ENCODE data around the gene OLFM3. TPM values are rescaled to one million over a fixed set of nuclear protein-coding genes. Genes with fewer than 3 reads are reported as not detected.

The OLFM3 gene
- total and polyA plus RNA-seq, 2 donors (not counting 3 experiments of a cell fraction or from before 2014, with no cell fraction given) = not detected

GRCh38 chr1:101841824-101842223 lies 154.9 kb downstream of the OLFM3 start:
- H3K4me3 ChIP-seq (replicated peaks in 1 of 3; ENCODE audit: insufficient read depth in 1 of 3, low read depth in 1 of 3, low read length in 3 of 3) = no peak overlapping the region
- H3K9ac ChIP-seq (replicated peaks; ENCODE audit: extremely low read depth, insufficient read depth, low read length) = no peak overlapping the region
- H3K4me1 ChIP-seq (ENCODE audit: control insufficient read depth, extremely low read depth, insufficient read depth, low read length) = no peaks in the 10 kb centered on the region
- intact Hi-C loops (cut with micrococcal nuclease) = no loop called here
- no peaks in the 10 kb centered on the region for H4K20me1 ChIP-seq (replicated peaks; ENCODE audit: control insufficient read depth, extremely low read depth, insufficient read depth, low read length)
- no peaks in the 10 kb centered on the region for H3K79me2 ChIP-seq (ENCODE audit: control insufficient read depth, insufficient read depth, low read length)
- H3K27ac ChIP-seq (ENCODE audit: insufficient read depth, low read depth, low read length) = no peak overlapping the region
- no peak overlapping the region for H3K4me2 ChIP-seq (ENCODE audit: insufficient read depth, low read length)
- no peaks in the 10 kb centered on the region for H3K9me1 ChIP-seq (replicated peaks; ENCODE audit: control insufficient read depth, extremely low read depth, insufficient read depth, low read length)
- FAIRE-seq (no peak), DNase-seq (ENCODE audit: low read depth, low spot score) (no peak)
- CTCF ChIA-PET = no interaction called here
- H3K36me3 ChIP-seq (ENCODE audit: control insufficient read depth in 2 of 2, extremely low read depth in 1 of 2, insufficient read depth in 2 of 2, low read length in 2 of 2) = no peaks in the 10 kb centered on the region
- POLR2A ChIA-PET = no interaction called here
- dilution Hi-C loops (cut with MboI; ENCODE audit: extremely low pct_ligation_motif_present, low sequenced_read_pairs) = no loop called here
- H3K27me3 ChIP-seq (ENCODE audit: control insufficient read depth in 2 of 2, insufficient read depth in 2 of 2, low read length in 2 of 2) = peaks cover 2 to 11% of the 10 kb centered on the region in 2 experiments
- H2AFZ ChIP-seq (ENCODE audit: low read depth, low read length) = no peak overlapping the region
- H3K9me3 ChIP-seq (replicated peaks; ENCODE audit: control insufficient read depth, insufficient read depth, low read length) = no peaks in the 10 kb centered on the region
- TF ChIP-seq, protein P1, sequence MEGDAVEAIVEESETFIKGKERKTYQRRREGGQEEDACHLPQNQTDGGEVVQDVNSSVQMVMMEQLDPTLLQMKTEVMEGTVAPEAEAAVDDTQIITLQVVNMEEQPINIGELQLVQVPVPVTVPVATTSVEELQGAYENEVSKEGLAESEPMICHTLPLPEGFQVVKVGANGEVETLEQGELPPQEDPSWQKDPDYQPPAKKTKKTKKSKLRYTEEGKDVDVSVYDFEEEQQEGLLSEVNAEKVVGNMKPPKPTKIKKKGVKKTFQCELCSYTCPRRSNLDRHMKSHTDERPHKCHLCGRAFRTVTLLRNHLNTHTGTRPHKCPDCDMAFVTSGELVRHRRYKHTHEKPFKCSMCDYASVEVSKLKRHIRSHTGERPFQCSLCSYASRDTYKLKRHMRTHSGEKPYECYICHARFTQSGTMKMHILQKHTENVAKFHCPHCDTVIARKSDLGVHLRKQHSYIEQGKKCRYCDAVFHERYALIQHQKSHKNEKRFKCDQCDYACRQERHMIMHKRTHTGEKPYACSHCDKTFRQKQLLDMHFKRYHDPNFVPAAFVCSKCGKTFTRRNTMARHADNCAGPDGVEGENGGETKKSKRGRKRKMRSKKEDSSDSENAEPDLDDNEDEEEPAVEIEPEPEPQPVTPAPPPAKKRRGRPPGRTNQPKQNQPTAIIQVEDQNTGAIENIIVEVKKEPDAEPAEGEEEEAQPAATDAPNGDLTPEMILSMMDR (IDR thresholded peaks at IDR 0.05; ENCODE audit: extremely low read depth in 1 of 2, insufficient read depth in 1 of 2, low read depth in 1 of 2, low read length in 2 of 2) = no peak
- no peak for TF ChIP-seq GATA2 (IDR thresholded peaks at IDR 0.05; ENCODE audit: insufficient read depth, insufficient read length, low read depth, low read length)
- no peak for TF ChIP-seq FOS (IDR thresholded peaks at IDR 0.05; ENCODE audit: borderline replicate concordance, insufficient read depth, low read length)
- no peak for TF ChIP-seq MYC (IDR thresholded peaks at IDR 0.05; ENCODE audit: low read depth, low read length)
- no peak for TF ChIP-seq MAX (IDR thresholded peaks at IDR 0.05; ENCODE audit: insufficient read depth, insufficient read length)
- TF ChIP-seq JUN (IDR thresholded peaks at IDR 0.05; ENCODE audit: borderline replicate concordance, insufficient read depth, insufficient read length, low read depth) = no peak
- no TSS peak for BruUV-seq (replicated peaks)

All from endothelial cell of umbilical vein (primary cell).